Osteoblast (primary cell): ENCODE results near the gene ECT2L. TPM values are rescaled to one million over a fixed set of nuclear protein-coding genes. Genes with fewer than 3 reads are reported as not detected.

Source experiments
- DNase-seq: peaks from one replicate; pipeline ENCODE4 v3.0.0; 2011; ENCODE audit warnings: low spot score, mixed read lengths; ENCODE audit not compliant: insufficient read length; ENCODE audit errors: missing footprints
- H2AFZ ChIP-seq: 2 replicates; pipeline ENCODE4 v1.6.0; 2011; ENCODE audit warnings: mild to moderate bottlenecking, low read length
- H3K27ac ChIP-seq: 2 replicates; pipeline ENCODE4 v1.5.1; 2011; ENCODE audit warnings: mild to moderate bottlenecking, low read depth, low read length, moderate library complexity
- H3K27me3 ChIP-seq: 2 replicates; pipeline ENCODE4 v1.6.0; 2012; ENCODE audit warnings: mild to moderate bottlenecking, control low read depth, inconsistent platforms, low read length, moderate library complexity; ENCODE audit not compliant: insufficient read depth
- H3K36me3 ChIP-seq: 2 replicates; pipeline ENCODE4 v1.5.1; 2011; ENCODE audit warnings: mild to moderate bottlenecking, low read length, control low read depth, moderate library complexity; ENCODE audit not compliant: insufficient read depth
- H3K4me1 ChIP-seq: 2 replicates; pipeline ENCODE4 v1.5.1; 2011; ENCODE audit warnings: mild to moderate bottlenecking, low read length, control low read depth, moderate library complexity; ENCODE audit not compliant: insufficient read depth
- H3K4me2 ChIP-seq: 2 replicates; pipeline ENCODE4 v1.6.0; 2011; ENCODE audit warnings: mild to moderate bottlenecking, low read length; ENCODE audit not compliant: insufficient read depth
- H3K4me3 ChIP-seq: fragments of 200-600 bp; sonication (generic); 3 replicates; pipeline ENCODE4 v1.5.1; 2012; ENCODE audit warnings: mild to moderate bottlenecking, low read length, inconsistent platforms; ENCODE audit not compliant: insufficient read depth
- H3K79me2 ChIP-seq: 2 replicates; pipeline ENCODE4 v1.6.0; 2012; ENCODE audit warnings: mild to moderate bottlenecking, low read length, control low read depth, inconsistent platforms; ENCODE audit not compliant: insufficient read depth
- H3K9me3 ChIP-seq: 2 replicates; pipeline ENCODE4 v1.5.1; 2011; ENCODE audit warnings: low read depth, low read length, control low read depth
- H4K20me1 ChIP-seq: 2 replicates; pipeline ENCODE4 v1.6.0; 2012; ENCODE audit warnings: mild to moderate bottlenecking, low read length, control low read depth; ENCODE audit not compliant: insufficient read depth
- total RNA-seq: library from RNA; depleted of rRNA; stranded (reverse); fragments of >200 nt; gene quantifications from 2 replicates; pipeline ENCODE4 v1.2.3, GENCODE V29; 2012
- TF ChIP-seq, protein P1 (sequence below): IDR thresholded peaks from 2 replicates; pipeline ENCODE4 v1.5.1; 2011; ENCODE audit warnings: mild to moderate bottlenecking, low read depth, low read length, moderate library complexity; ENCODE audit errors: extremely low read depth

The ECT2L gene
- total RNA-seq, 1 donor: under 0.01 TPM

DNA sequence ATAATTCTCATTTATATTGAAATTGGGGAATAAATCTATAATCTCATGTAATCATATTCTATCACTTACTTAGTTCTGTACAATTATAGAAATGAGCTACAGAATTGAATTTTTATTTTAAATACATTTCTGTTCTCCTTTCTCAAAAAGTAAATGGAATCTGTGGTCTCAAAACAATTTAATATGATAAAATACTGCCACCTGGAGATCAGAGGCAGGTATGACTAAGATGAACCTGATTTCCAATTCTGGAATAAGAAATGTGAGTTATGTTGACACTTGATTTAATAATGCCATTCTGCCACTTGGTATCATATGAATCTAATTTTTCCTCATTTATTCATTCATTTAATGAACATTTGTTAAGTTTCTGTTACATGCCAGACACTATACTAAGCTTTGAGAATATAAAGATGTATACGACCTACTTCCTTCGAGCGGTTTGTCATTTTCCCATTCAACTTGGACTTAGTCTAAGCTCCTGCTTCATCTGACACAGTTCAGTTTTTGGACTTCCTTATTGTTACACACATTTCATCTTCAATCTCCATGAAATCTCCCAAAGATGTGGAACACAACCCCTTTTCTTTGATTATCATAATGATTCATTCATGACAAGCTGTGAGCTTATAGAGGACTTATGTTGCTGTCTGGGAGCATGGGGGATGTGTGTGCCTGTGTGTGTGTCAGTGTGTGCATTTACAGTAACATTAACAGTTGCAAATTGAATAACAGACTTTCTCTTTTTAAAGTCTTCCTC, 29.8 kb upstream of the ECT2L start:
- H3K79me2 ChIP-seq: no peaks in the 10 kb centered on the region
- TF ChIP-seq, protein P1, sequence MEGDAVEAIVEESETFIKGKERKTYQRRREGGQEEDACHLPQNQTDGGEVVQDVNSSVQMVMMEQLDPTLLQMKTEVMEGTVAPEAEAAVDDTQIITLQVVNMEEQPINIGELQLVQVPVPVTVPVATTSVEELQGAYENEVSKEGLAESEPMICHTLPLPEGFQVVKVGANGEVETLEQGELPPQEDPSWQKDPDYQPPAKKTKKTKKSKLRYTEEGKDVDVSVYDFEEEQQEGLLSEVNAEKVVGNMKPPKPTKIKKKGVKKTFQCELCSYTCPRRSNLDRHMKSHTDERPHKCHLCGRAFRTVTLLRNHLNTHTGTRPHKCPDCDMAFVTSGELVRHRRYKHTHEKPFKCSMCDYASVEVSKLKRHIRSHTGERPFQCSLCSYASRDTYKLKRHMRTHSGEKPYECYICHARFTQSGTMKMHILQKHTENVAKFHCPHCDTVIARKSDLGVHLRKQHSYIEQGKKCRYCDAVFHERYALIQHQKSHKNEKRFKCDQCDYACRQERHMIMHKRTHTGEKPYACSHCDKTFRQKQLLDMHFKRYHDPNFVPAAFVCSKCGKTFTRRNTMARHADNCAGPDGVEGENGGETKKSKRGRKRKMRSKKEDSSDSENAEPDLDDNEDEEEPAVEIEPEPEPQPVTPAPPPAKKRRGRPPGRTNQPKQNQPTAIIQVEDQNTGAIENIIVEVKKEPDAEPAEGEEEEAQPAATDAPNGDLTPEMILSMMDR: peak; percentile 67
- H3K4me3 ChIP-seq: no peak overlapping the region
- H3K36me3 ChIP-seq: no peaks in the 10 kb centered on the region
- H3K27ac ChIP-seq: no peak overlapping the region
- H4K20me1 ChIP-seq: no peaks in the 10 kb centered on the region
- no peaks in the 10 kb centered on the region for H3K4me1 ChIP-seq
- H3K27me3 ChIP-seq: no peaks in the 10 kb centered on the region
- no peak overlapping the region for H2AFZ ChIP-seq
- H3K4me2 ChIP-seq: no peak overlapping the region
- DNase-seq: peak; percentile 14
- H3K9me3 ChIP-seq: no peaks in the 10 kb centered on the region

DNA sequence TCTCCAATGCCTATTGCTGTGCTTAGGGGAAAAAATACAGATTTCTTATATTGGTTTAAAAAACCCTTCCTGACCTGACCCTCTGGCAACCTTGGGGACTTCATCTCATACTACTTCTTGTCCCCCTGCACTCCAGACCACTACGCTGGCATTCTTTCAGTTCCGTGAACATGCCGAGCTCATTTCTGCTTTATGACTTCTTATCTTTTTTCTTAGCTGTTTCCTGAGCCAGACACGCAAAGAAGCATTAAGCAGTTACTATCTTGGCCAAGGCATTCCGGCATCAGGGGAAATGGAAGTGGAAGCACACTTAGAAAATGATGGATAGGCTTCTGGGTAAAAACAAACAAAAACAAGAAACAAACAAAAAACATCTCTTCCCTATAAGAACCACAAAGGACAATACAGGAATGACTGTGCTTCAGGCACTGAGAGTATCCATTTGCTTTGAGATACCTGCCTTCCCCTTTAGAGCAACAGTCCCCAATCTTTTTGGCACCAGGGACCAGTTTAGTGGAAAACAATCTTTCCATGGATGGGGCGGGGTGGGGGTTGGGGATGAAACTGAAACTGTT, 26.7 kb upstream of the ECT2L start:
- Histone ChIP-seq H3K36me3 (no peaks in the 10 kb centered on the region), H3K27me3 (no peaks in the 10 kb centered on the region), H3K4me1 (peaks cover 10% of the 10 kb centered on the region), H3K4me3 (no peak overlapping the region), H3K4me2 (no peak overlapping the region), H3K27ac (no peak overlapping the region), H4K20me1 (no peaks in the 10 kb centered on the region), H3K79me2 (peaks cover 5% of the 10 kb centered on the region), H3K9me3 (no peaks in the 10 kb centered on the region), H2AFZ (no peak overlapping the region)
- no peak for DNase-seq
- TF ChIP-seq, protein P1: no peak

DNA sequence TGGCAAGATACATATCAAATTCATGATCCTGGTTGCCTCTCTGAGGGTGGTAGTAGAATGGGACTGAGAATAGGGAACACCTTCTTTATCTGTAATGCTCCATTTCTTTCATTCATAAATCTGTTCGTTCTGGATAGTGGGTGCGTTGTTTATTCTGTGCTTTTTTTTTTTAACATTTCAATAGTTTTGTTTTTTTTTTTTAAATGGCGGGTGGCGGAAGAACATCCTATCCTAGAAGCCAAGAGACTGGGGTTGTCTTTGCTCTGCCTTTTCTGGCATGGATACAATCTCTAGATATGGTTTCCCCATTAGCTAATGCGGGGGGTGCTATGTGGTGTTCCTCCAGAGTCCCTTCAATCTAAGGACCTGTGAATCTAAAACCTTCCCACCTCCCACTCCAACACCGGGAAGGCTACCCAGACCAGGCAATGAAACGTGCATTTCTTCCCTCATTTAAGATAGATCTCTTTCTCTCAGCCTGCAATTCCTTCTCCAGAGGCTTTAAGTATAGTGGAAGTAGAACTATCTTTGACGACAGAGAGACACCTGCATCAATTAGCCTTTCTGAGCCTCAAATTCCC, 23.2 kb upstream of the ECT2L start:
- H3K4me3 ChIP-seq: peak overlapping the region; percentile 77
- TF ChIP-seq, protein P1: no peak
- peaks cover 10% of the 10 kb centered on the region for H3K79me2 ChIP-seq
- no peaks in the 10 kb centered on the region for H4K20me1 ChIP-seq
- no peaks in the 10 kb centered on the region for H3K27me3 ChIP-seq
- peak overlapping the region; percentile 92 for H3K4me2 ChIP-seq
- H3K27ac ChIP-seq: peak overlapping the region; percentile 83
- DNase-seq: no peak
- H3K36me3 ChIP-seq: peaks cover 3% of the 10 kb centered on the region
- peaks cover 13% of the 10 kb centered on the region for H3K4me1 ChIP-seq
- H2AFZ ChIP-seq: peak overlapping the region; percentile 89
- H3K9me3 ChIP-seq: no peaks in the 10 kb centered on the region
